NCI-H128 (cell line): Measurements from ENCODE around the gene BAG3.
"Not testable (repeated sequence)": the region's sequence is repeated elsewhere in the genome, so short reads cannot be mapped to it uniquely, and the experiment has no call there.

Experiments
- DNase-seq: peaks from one replicate; lab custom pipeline; 2025; ENCODE audit not compliant: unreplicated experiment; lab: John Stamatoyannopoulos, UW

The BAG3 gene

GRCh38 chr10:119640384-119640783 is 10.8 kb upstream of the BAG3 start:
- DNase-seq, result no peak

DNA sequence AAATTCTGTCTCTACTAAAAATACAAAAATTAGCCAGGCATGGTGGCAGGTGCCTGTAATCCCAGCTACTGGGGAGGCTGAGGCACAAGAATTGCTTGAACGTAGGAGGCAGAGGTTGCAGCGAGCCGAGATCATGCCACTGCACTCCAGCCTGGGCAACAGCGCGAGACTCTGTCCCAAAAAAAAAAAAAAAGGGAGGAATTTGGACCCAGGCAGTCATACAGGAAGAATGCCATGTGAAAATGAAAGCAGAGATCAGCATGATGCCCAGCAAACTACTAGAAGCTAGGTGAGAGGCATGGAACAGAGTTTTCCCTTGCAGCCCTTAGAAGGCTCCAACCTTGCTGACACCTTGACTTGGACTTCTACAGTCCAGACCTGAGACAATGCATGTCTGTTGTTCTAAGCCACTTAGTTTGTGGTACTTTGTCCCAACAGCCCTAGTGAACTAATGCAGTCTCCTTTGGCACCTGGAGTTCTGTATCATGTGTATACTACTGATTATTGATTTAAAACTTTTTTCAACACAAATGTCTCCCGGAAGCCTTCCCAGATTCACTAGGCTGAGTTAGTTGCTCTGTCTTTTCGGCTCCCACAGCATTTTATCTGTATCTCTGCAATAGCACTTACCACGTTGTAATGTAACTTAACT is 10.2 kb upstream of the BAG3 start:
- no peak for DNase-seq

DNA sequence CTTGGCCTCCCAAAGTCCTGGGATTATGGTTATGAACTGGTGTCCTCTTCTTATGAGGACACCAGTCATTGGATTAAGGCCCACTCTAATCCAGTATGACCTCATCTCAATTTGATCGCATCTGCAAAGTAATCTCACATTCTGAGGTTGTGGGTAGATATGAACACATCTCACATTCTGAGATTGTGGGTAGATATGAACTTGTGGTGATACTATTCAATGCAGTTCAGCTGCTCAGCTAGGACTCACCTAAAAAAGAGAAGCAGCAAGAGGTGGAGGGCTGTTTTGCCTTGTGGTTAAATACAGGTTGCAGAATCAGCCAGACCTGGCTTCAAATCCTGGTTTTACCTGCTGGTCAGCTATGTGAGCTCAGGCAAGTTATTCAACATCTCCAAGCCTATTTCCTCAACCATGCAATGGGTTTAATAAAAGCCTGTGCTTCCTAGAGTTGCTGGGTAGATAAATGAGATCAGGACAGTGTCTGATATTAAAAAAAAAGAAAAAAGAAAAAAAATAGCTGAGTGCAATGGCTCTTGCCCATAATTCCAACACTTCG is 8.5 kb upstream of the BAG3 start:
- no peak for DNase-seq

DNA sequence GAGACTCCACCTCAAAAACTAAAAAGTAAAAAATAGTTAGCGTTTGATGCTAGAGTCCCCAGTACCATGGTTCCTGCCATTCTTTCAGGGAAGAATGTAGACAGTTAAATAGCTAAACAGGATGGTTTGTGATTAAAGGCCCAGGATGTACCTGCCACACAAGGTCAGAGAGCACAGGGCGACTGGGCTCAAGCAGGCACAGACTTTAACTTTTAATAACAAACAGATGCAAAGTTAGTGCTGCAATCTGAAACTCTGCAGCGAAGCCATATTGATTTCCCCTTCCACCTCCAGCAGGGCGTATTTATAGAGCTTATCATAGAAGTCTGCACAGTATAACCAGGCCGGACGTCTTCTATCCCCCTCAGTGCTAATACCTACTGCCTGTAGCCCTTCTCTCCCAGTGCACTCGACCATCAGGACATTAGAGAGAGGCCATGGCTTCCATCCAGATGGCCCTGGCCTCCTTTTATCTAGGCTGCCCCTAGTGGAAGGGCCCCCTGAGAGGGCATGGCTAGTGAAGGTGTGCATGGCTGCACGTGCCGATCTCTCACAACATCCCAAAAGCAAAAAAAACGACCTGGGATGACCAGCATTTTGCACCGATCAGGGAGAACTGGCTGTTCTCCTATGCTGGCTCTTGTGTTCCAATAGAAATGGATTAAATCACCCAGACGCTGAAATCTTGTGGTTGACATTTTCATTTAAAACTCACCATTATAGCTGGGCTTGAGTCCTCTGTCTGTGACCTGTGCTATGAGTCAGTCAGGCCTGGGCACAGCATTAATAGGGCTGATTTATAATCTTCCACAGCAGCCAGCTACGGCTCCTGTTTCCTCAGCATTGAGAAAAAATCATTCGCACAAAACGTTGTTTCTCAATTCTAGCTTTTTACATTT is 7.6 kb upstream of the BAG3 start:
- no peak for DNase-seq

DNA sequence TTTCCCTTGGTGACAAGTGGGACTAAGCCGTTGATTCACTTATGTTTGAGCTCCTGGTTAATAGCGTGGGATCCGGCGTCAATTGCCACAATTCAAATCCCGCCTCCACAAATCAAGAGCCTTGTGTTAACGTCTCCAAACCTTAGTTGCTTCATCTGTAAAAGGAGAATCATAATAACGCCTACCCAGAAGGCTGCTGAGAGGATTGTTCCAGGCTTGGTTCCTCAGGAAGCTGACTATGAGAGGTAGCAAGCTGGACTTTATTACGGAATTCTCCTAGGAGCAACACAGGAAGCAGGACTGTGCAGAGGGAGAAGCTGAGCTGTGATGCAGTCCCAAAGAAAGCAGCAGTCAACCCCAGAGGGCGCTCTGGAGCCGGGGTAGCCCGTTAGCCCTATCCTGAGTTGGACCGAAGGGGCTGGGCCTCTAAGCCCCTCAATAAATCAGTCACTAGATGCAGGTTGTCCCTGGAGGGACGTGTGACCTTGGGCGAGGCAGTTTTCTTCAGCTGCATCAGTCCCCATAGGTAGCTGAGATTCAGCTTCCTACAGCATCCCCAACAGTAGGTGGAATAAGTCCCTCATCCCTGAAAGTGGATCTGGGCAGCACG is 6.9 kb upstream of the BAG3 start:
- no peak for DNase-seq

DNA sequence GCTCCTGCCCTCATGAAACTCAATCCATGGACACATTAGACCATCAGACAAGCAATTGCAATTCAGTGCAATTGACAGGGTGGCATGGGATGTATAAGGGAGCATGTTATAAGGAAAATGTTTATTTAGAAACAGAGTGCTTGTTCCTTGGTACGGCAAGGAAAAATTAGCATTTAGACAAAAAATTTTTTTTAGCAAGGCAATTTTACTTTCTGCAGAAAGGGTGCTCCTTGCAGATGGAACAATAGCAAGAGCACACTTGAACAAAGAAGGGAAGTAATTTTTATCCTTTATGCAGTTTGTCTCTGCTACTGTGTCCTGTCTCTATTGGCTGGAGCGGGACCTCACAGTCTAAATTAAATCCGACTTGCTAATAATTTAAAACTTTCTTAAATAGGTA is 6.2 kb upstream of the BAG3 start:
- DNase-seq, result no peak

DNA sequence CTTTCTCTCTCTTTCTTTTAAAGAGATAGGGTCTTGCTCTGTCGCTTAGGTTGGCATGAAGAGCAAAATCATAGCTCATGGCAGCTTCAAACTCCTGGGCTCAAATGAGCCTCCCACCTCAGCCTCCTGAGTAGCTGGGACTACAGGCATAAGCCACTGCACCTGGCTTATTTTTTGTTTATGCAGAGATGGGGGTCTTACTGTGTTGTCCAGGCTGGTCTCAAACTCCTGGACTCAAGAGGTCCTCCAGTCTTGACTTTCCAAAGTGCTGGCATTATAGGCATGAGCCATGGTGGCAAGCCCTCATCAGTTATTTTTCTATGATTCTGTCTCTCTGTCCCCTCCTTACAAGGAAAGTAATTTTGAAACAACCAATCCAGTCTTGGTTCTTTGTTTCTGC is 1.1 kb upstream of the BAG3 start:
- DNase-seq, result no peak

- no peak for DNase-seq
These were observed 557 bp downstream of the BAG3 start for GRCh38 chr10:119651514-119652360.

DNA sequence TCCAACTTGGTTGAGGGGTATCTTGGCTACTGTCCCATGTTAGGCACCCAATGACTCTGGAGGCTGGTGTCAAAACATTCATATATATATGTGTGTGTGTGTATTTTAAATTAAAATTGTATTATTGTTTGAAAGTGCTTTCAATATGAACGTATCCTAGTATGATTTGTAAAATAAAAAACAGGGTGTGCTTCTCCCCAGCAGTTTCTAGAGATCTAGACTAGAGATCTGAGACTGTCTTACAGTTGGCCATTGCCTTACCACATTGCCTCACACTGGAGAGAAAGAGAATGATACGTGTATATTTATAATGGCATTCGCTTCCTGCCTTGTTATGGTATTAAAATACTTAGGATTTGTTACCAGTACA is 1.2 kb downstream of the BAG3 start:
- no peak for DNase-seq

- DNase-seq, result no peak
These were observed 2.0 kb downstream of the BAG3 start for GRCh38 chr10:119653209-119653608.

GRCh38 chr10:119653916-119654315 is 2.7 kb downstream of the BAG3 start:
- no peak for DNase-seq

- DNase-seq, result no peak
These were observed 3.4 kb downstream of the BAG3 start for GRCh38 chr10:119654540-119654939.

DNA sequence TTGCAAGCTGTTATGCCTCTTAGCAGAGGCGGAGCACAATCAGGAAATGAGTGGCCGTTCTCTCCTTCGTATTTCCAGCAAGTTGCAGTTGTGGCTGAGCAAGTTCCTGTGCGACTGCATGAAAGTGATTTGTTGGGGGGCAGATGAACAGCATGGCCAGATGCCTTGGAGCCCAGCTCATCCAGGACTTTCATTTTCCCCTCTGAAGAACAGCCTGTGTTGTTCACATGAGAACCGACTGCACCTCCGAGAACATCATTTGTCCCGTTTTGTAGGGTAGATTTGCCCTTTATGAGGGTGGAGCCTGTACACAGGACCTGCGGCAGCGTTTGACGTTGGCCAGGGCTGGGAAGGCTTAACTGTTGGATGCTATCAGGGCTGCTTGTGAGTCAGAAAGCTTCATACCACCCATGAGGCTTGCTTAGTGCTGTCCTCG is 4.4 kb downstream of the BAG3 start:
- DNase-seq, result no peak

GRCh38 chr10:119656760-119657159 is 5.6 kb downstream of the BAG3 start:
- DNase-seq, result no peak

- no peak for DNase-seq
These were observed 6.5 kb downstream of the BAG3 start for GRCh38 chr10:119657725-119658124.

DNA sequence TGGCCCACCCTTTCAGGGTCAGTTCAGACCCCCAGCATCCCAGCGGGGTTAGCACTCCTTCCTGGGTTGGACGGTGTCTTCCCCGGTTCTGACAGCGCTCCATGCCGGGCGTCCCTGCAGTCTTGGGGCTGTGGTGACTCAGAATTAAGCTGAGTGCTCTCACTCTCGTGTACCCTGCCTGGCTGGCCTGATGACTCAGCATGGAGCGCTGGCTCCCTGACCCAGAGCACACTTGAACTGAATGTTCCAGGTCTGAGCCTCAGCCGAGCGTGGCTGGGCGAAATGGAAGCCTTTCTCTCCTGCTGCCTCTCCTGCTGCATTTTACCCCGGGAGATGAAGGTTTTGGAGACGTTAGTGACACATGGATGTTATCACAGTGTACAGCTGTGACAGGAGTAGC is 7.1 kb downstream of the BAG3 start:
- DNase-seq, result no peak

GRCh38 chr10:119659951-119660350 is 8.8 kb downstream of the BAG3 start:
- no peak for DNase-seq

- not testable (repeated sequence) for DNase-seq
These were observed 11.0 kb downstream of the BAG3 start for GRCh38 chr10:119662076-119662605.

- no peak for DNase-seq
These were observed 12.9 kb downstream of the BAG3 start for GRCh38 chr10:119663866-119664698.
